Activated CD8-positive, alpha-beta T cell treated with anti-CD3 and anti-CD28 coated beads for 36 hours (primary cell): ENCODE measurements around the gene PARD3. TPM values are rescaled to one million over a fixed set of nuclear protein-coding genes. Genes with fewer than 3 reads are reported as not detected.

Experiments used
- ATAC-seq: fragments of 200-7000 bp; cut with Tn5 transposase; one replicate; pipeline ENCODE4 v1.10.0; 2021; ENCODE audit warnings: mild to moderate bottlenecking, moderate library complexity
- CTCF ChIA-PET: fragments of 350-600 bp; sonication (Branson Sonifier 250); formaldehyde crosslinking; loops from one replicate; lab custom pipeline; 2021; ENCODE audit warnings: antibody characterized with exemption; lab: Charles Lee
- POLR2A ChIA-PET: fragments of 350-600 bp; sonication (Branson Sonifier 250); formaldehyde crosslinking; loops from one replicate; lab custom pipeline; 2021; ENCODE audit warnings: antibody characterized with exemption; lab: Charles Lee
- DNase-seq: peaks from one replicate; pipeline ENCODE4 v3.0.0-alpha.2; 2020
- H3K27ac Mint-ChIP-seq: one replicate; pipeline ENCODE4 v1.8.0; 2021; ENCODE audit warnings: mild to moderate bottlenecking, mixed read lengths
- H3K27me3 Mint-ChIP-seq: one replicate; pipeline ENCODE4 v1.8.0; 2021; ENCODE audit warnings: mixed read lengths
- H3K36me3 Mint-ChIP-seq: one replicate; pipeline ENCODE4 v1.8.0; 2021; ENCODE audit warnings: low read depth, mixed read lengths
- H3K4me1 Mint-ChIP-seq: one replicate; pipeline ENCODE4 v1.8.0; 2021; ENCODE audit warnings: low read depth, mixed read lengths
- H3K4me3 Mint-ChIP-seq: one replicate; pipeline ENCODE4 v1.8.0; 2021; ENCODE audit warnings: mild to moderate bottlenecking, moderate library complexity, mixed read lengths
- H3K9me3 Mint-ChIP-seq: one replicate; pipeline ENCODE4 v1.8.0; 2021; ENCODE audit warnings: mixed read lengths
- intact Hi-C: fragments of 100-400 bp; cut with micrococcal nuclease; formaldehyde crosslinking; loops from one replicate; pipeline ENCODE4 v1.10.0; 2022
- total RNA-seq, 2 experiments: library from RNA; stranded (reverse); gene quantifications; one replicate each; pipeline ENCODE4 v1.2.3, GENCODE V29; 2021
- TF ChIP-seq, protein P1 (sequence below): fragments of 200-600 bp; IDR thresholded peaks from one replicate; pipeline ENCODE4 v1.8.0; 2022; ENCODE audit warnings: antibody characterized with exemption, mild to moderate bottlenecking

PARD3 gene
- total RNA-seq, 2 experiments from 2014 or later, result 1.6 to 2.0 TPM

DNA sequence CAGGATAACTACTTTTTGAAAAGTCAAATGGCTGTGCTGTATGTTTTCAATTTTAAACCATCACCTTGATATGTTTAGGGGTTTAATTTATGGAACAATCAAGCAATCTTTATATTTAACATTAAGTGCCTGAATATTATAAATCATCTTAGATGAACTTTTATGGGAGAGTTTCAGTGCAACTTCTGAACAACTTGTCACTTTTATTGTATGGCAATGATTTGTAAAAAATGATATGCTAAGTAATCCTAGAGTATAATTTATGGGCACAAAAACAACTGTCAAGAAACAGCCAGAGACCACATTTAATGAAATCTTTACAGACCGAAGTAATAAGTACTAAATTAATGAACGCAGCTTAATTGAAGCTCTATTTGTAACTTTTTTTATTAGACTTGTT lies 498.9 kb downstream of the PARD3 start:
- POLR2A ChIA-PET, result no interaction called here
- ATAC-seq (no peak), DNase-seq (no peak)
- CTCF ChIA-PET, result no interaction called here
- intact Hi-C loops, result no loop called here
- TF ChIP-seq, protein P1, sequence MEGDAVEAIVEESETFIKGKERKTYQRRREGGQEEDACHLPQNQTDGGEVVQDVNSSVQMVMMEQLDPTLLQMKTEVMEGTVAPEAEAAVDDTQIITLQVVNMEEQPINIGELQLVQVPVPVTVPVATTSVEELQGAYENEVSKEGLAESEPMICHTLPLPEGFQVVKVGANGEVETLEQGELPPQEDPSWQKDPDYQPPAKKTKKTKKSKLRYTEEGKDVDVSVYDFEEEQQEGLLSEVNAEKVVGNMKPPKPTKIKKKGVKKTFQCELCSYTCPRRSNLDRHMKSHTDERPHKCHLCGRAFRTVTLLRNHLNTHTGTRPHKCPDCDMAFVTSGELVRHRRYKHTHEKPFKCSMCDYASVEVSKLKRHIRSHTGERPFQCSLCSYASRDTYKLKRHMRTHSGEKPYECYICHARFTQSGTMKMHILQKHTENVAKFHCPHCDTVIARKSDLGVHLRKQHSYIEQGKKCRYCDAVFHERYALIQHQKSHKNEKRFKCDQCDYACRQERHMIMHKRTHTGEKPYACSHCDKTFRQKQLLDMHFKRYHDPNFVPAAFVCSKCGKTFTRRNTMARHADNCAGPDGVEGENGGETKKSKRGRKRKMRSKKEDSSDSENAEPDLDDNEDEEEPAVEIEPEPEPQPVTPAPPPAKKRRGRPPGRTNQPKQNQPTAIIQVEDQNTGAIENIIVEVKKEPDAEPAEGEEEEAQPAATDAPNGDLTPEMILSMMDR, result no peak
- no peak overlapping the region for H3K27ac Mint-ChIP-seq
- no peaks in the 10 kb centered on the region for H3K27me3 Mint-ChIP-seq
- H3K9me3 Mint-ChIP-seq, result no peaks in the 10 kb centered on the region
- no peak overlapping the region for H3K4me3 Mint-ChIP-seq
- H3K36me3 Mint-ChIP-seq, result no peaks in the 10 kb centered on the region
- H3K4me1 Mint-ChIP-seq, result peaks cover 6% of the 10 kb centered on the region

DNA sequence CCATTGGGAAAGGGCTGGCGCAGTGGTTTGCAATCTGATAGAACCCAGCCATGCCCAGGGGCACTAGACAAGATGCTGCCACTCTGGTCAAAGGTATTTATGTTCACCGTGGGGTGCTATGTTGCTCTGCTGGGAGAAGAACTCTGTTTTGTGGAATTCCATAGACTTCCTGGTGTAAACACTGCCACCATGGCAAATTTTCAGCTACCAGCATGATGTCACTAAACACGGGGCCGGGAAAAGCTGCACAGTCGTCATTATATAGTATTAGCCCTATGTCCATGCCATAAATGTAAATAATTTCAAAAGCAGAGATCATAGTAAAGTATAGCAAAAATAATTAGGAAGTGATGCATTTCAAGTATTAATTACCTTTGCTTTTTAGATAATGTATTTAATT lies 500.6 kb downstream of the PARD3 start:
- POLR2A ChIA-PET, result no interaction called here
- intact Hi-C loops, result no loop called here
- Mint-ChIP-seq H3K9me3 (no peaks in the 10 kb centered on the region), H3K4me1 (peaks cover 6% of the 10 kb centered on the region), H3K36me3 (no peaks in the 10 kb centered on the region), H3K27me3 (no peaks in the 10 kb centered on the region), H3K4me3 (no peak overlapping the region), H3K27ac (no peak overlapping the region)
- ATAC-seq (no peak), DNase-seq (no peak)
- TF ChIP-seq, protein P1, result no peak
- CTCF ChIA-PET, result no interaction called here

DNA sequence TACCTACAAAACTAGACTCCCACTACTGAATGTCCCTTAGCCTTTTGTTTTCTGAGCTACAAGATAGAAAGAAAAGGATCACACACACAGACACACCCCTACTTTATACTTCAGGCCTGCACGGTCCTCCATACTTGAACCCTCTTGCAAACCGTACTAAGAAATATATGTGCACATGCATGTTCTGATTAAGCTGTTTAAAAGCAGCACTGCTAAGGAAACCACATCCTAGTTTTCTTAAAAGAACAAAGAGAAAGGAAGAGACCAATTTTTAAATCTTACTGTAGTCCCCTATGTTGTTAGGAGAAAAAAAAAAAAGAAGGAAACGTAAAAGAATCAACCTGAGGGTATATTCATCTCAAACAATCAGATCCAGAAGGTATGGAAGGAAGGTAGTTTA lies 501.2 kb downstream of the PARD3 start:
- POLR2A ChIA-PET, result no interaction called here
- no peak for ATAC-seq

DNA sequence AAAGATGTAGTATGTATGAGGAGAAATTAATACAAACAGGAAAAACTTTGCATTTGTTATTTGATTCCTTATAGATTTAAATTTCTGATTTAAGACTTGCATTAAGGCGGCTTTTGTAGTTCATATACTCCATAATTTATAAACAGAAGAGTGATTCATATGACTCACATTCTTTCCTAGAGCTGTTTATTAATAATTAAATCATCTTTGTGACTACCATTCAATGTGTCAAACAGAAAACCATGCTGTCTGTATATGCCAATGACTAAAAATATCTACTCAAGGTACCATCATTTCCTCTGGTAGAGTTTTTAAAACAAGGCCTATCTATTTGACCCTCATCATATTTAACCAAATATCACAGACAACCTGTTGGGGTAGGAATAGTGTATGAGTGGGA lies 501.7 kb downstream of the PARD3 start:
- POLR2A ChIA-PET, result no interaction called here
- CTCF ChIA-PET, result no interaction called here
- no peak for DNase-seq
- no peaks in the 10 kb centered on the region for H3K36me3 Mint-ChIP-seq
- H3K4me1 Mint-ChIP-seq, result peaks cover 6% of the 10 kb centered on the region
- H3K9me3 Mint-ChIP-seq, result no peaks in the 10 kb centered on the region
- no peak for ATAC-seq
- TF ChIP-seq, protein P1, result no peak
- H3K27ac Mint-ChIP-seq, result no peak overlapping the region
- no peak overlapping the region for H3K4me3 Mint-ChIP-seq
- intact Hi-C loops, result no loop called here
- H3K27me3 Mint-ChIP-seq, result no peaks in the 10 kb centered on the region

More for the DNA sequence above, 501.2 kb downstream of the PARD3 start:
- intact Hi-C loops, result no loop called here
- H3K27ac Mint-ChIP-seq, result no peak overlapping the region
- DNase-seq, result no peak
- CTCF ChIA-PET, result no interaction called here
- H3K9me3 Mint-ChIP-seq, result no peaks in the 10 kb centered on the region
- H3K36me3 Mint-ChIP-seq, result no peaks in the 10 kb centered on the region
- TF ChIP-seq, protein P1, result no peak
- peaks cover 6% of the 10 kb centered on the region for H3K4me1 Mint-ChIP-seq
- H3K27me3 Mint-ChIP-seq, result no peaks in the 10 kb centered on the region
- H3K4me3 Mint-ChIP-seq, result no peak overlapping the region

DNA sequence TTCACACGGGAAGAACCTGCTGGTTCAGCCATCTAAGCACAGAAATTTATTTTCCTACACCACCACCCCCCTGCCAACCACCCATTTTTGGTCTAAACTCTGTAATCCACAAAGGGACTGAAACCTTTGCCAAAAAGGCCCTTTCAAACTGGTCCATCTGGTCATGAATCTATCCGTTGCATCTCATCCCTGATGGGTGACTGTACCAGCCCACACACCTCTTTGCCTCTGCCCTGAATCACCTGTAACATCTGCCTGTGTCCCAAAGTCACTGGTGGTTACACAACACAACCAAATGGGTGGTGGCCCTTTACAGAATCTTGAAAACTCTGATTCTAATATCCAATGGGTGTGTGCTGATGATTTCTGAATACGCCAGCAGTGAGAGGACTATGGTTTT lies 503.4 kb downstream of the PARD3 start:
- DNase-seq, result no peak
- H3K27me3 Mint-ChIP-seq, result no peaks in the 10 kb centered on the region
- peaks cover 6% of the 10 kb centered on the region for H3K4me1 Mint-ChIP-seq
- H3K36me3 Mint-ChIP-seq, result no peaks in the 10 kb centered on the region
- no peak for ATAC-seq
- TF ChIP-seq, protein P1, result no peak
- intact Hi-C loops, result no loop called here
- H3K4me3 Mint-ChIP-seq, result no peak overlapping the region
- ChIA-PET POLR2A (no interaction called here), CTCF (interaction anchor here (1.2 kb wide), 1 partner anchor 11 kb away, joined by 3 read pairs; no protein-coding TSS in a partner anchor)
- H3K27ac Mint-ChIP-seq, result no peak overlapping the region
- no peaks in the 10 kb centered on the region for H3K9me3 Mint-ChIP-seq
